ENCODE results near the gene TDRD10.
"Not testable (repeated sequence)": the region's sequence is repeated elsewhere in the genome, so short reads cannot be mapped to it uniquely, and the experiment has no call there.

Gene TDRD10

GRCh38 chr1:154501423-154502065, 475 bp upstream of the TDRD10 start:
- H3K4me3 ChIP-seq (ENCODE audit: low read depth, low read length): peak overlapping the region; percentile 15
- DNase-seq (ENCODE audit: low read depth): no peak

GRCh38 chr1:154502744-154503115, 711 bp downstream of the TDRD10 start:
- no peak overlapping the region for H3K4me3 ChIP-seq (ENCODE audit: low read depth, low read length)
- DNase-seq (ENCODE audit: low read depth): no peak

- no peak for DNase-seq (ENCODE audit: low read depth)
- no peak overlapping the region for H3K4me3 ChIP-seq (ENCODE audit: low read depth, low read length)
Measured at GRCh38 chr1:154503898-154504297, 1.9 kb downstream of the TDRD10 start.

- no peak for DNase-seq (ENCODE audit: low read depth)
- no peak overlapping the region for H3K4me3 ChIP-seq (ENCODE audit: low read depth, low read length)
Measured at GRCh38 chr1:154512760-154513159, 10.7 kb downstream of the TDRD10 start.

- H3K4me3 ChIP-seq (ENCODE audit: low read depth, low read length): no peak overlapping the region
- no peak for DNase-seq (ENCODE audit: low read depth)
Measured at GRCh38 chr1:154514066-154514553, 12.1 kb downstream of the TDRD10 start.

DNA sequence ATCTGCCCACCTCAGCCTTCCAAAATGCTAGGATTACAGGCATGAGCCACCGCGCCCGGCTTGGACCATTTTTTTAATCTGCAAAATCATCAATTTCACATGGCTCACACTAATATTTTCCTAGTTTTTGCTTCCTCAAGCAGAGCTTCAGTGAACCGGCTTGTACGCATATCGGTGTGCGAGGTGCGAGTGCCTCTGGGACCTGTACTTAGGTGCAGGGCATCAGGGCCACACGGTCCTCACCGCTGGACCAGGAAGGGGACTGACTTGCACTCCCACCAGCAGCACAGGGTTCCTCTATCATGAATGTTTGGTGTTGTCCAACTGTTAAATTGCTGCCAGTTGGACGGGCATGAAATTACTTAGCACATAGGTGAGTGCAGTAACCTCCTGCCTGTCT, 15.6 kb downstream of the TDRD10 start:
- H3K4me3 ChIP-seq (ENCODE audit: low read depth, low read length): no peak overlapping the region
- no peak for DNase-seq (ENCODE audit: low read depth)

GRCh38 chr1:154519591-154519991, 17.6 kb downstream of the TDRD10 start:
- H3K4me3 ChIP-seq (ENCODE audit: low read depth, low read length): no peak overlapping the region
- DNase-seq (ENCODE audit: low read depth): no peak

GRCh38 chr1:154520333-154520732, 18.3 kb downstream of the TDRD10 start:
- no peak overlapping the region for H3K4me3 ChIP-seq (ENCODE audit: low read depth, low read length)
- DNase-seq (ENCODE audit: low read depth): no peak

- DNase-seq (ENCODE audit: low read depth): no peak
- H3K4me3 ChIP-seq (ENCODE audit: low read depth, low read length): no peak overlapping the region
Measured at GRCh38 chr1:154521695-154522094, 19.7 kb downstream of the TDRD10 start.

- no peak for DNase-seq (ENCODE audit: low read depth)
- H3K4me3 ChIP-seq (ENCODE audit: low read depth, low read length): no peak overlapping the region
Measured at GRCh38 chr1:154524881-154525280, 22.9 kb downstream of the TDRD10 start.

DNA sequence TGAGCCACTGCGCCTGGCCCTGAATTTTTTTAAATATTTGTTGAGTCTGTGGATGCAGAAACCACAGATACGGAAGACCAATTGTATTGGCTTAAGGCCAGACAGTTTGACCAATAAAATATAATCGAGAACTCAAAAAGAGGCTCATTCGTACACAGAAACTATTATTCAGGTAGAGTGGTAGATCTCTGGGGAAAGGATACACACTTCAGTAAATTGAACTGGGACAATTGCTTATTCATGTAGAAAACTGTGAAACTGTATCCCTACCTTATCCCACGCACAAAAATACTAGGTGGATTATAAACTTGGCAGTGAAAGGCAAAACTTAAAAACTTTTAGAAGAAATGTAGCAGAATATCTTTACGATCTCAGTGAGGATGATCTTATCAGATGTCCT, 25.2 kb downstream of the TDRD10 start:
- no peak overlapping the region for H3K4me3 ChIP-seq (ENCODE audit: low read depth, low read length)
- DNase-seq (ENCODE audit: low read depth): no peak

DNA sequence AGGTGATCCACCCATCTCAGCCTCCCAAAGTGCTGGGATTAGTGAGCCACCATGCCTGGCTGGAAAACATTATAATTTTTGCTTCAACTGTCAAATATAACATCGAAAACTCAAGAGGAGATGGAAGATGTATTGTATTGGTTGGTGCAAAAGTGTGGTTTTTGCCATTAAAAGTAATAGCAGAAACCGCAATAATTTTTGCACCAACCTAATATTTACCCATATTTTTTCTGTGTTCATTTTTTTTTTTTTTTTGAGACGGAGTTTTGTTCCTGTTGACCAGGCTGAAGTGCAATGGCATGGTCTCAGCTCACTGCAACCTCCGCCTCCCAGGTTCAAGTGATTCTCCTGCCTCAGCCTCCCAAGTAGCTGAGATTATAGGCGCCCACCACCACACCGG, 27.3 kb downstream of the TDRD10 start:
- no peak for DNase-seq (ENCODE audit: low read depth)
- no peak overlapping the region for H3K4me3 ChIP-seq (ENCODE audit: low read depth, low read length)

GRCh38 chr1:154531950-154532349, 29.9 kb downstream of the TDRD10 start:
- H3K4me3 ChIP-seq (ENCODE audit: low read depth, low read length); DNase-seq (ENCODE audit: low read depth): not testable (repeated sequence)

DNA sequence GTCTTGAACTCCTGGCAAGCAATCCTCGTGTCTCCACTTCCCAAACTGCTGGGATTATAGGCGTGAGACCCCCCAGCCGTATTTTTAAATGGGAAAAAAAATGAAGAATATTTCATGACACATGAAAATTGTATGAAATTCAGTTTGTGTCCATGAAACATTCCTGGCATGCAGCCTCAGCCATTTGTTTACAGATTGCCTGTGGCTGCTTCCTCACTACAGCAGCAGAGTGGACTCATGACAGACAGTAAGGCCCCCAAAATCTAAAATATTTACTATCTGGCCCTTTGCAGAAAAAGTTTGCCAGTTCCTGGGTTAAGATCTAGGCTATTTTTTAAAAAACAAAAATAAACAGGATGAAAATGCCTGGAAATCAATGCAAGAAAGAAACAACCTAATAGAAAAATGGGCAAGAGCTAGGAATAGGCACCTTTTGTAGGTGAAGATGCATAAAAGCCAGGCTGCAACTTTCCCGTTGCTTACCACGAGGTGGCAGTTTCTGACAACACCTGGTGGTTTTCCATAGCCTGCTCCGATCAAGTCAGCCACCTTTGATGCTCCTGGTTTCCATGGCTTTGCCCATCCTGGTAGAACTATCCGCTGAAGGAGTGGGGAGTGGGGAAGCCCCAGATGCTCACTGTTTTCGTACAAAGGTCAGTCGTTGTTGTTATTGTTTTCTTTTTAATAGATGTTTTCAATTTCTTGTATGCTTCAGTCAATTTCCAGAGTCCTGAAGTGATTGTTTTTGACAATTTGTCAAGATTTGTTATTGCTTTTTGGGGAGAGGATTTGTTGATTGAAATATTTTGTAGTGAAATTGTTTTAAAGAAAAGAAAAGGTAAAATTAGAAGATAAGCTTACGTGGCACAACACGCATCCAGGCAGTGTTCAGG, 32.2 kb downstream of the TDRD10 start:
- DNase-seq (ENCODE audit: low read depth): no peak
- H3K4me3 ChIP-seq (ENCODE audit: low read depth, low read length): no peak overlapping the region

GRCh38 chr1:154536570-154536969, 34.6 kb downstream of the TDRD10 start:
- no peak overlapping the region for H3K4me3 ChIP-seq (ENCODE audit: low read depth, low read length)
- no peak for DNase-seq (ENCODE audit: low read depth)

GRCh38 chr1:154539486-154540483, 37.8 kb downstream of the TDRD10 start:
- no peak overlapping the region for H3K4me3 ChIP-seq (ENCODE audit: low read depth, low read length)
- DNase-seq (ENCODE audit: low read depth): no peak

GRCh38 chr1:154541231-154541630, 39.2 kb downstream of the TDRD10 start:
- H3K4me3 ChIP-seq (ENCODE audit: low read depth, low read length): no peak overlapping the region

DNA sequence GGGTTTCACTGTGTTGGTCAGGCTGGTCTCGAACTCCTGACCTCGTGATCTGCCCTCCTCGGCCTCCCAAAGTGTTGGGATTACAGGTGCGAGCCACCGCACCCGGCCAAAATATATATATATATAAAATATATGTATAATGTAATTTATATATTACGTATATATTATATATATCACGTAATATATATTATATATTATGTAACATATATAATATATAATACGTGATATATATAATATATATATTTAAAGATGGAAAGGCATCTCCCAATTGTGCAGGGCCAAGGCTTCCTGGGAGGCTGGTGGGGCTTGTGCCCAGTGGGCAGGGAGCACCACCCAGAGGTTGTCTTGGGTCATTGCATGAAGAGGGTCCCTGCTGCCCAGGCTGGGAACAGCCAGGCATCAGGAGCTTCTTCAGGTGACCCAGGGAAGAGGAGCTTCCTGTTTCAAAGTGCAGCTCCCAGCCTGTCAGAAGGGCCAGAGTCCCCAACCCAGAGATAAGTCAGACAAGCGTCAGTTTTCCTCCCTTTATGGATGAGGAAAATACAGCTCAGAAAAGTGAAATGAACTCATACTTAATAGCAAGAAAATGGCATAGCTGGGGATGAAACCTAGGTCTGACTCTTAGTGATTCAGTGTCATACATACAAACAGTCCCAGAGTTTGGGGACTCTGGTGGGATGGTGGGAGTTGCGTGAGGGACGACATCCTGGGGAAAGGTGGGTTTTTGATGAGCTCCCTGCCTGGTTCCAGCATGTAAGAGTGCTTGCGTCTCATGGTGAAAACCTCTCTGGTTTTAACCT, 44.4 kb downstream of the TDRD10 start:
- no peak for DNase-seq (ENCODE audit: low read depth)
- no peak overlapping the region for H3K4me3 ChIP-seq (ENCODE audit: low read depth, low read length)

More at GRCh38 chr1:154541231-154541630, 39.2 kb downstream of the TDRD10 start:
- no peak for DNase-seq (ENCODE audit: low read depth)

Data from skeletal muscle cell (primary cell).